EH (cell line): Measurements from ENCODE around the gene SLC35E2B.
"Not testable (repeated sequence)": the region's sequence is repeated elsewhere in the genome, so short reads cannot be mapped to it uniquely, and the experiment has no call there.

Experiments
- DNase-seq: peaks from one replicate; pipeline ENCODE4 v3.0.0-alpha.2; 2015; ENCODE audit warnings: low read depth

SLC35E2B gene

GRCh38 chr1:1674806-1675205 is 17.8 kb downstream of the SLC35E2B start:
- DNase-seq, result not testable (repeated sequence)

GRCh38 chr1:1672181-1672965 is 20.2 kb downstream of the SLC35E2B start:
- DNase-seq, result no peak

GRCh38 chr1:1671365-1672119 is 21.1 kb downstream of the SLC35E2B start:
- DNase-seq, result no peak

GRCh38 chr1:1670866-1671265 is 21.7 kb downstream of the SLC35E2B start:
- no peak for DNase-seq

- no peak for DNase-seq
These were observed 22.8 kb downstream of the SLC35E2B start for GRCh38 chr1:1669468-1670440.

- DNase-seq, result no peak
These were observed 26.1 kb downstream of the SLC35E2B start for GRCh38 chr1:1666526-1666925.

- no peak for DNase-seq
These were observed 26.8 kb downstream of the SLC35E2B start for GRCh38 chr1:1665815-1666251.

GRCh38 chr1:1664941-1665814 is 27.4 kb downstream of the SLC35E2B start:
- no peak for DNase-seq

- DNase-seq, result not testable (repeated sequence)
These were observed 28.3 kb downstream of the SLC35E2B start for GRCh38 chr1:1664318-1664717.

GRCh38 chr1:1662830-1663560 is 29.6 kb downstream of the SLC35E2B start:
- peak; percentile 27 for DNase-seq

- not testable (repeated sequence) for DNase-seq
These were observed 30.2 kb downstream of the SLC35E2B start for GRCh38 chr1:1662392-1662791.

GRCh38 chr1:1658583-1659549 is 33.7 kb downstream of the SLC35E2B start, which contains the start of gene CDK11B:
TSS of gene CDK11B (minus strand) at chr1:1659004. CDS start at chr1:1657485, 1,519 bp downstream.
- peak; percentile 99 for DNase-seq

GRCh38 chr1:1648265-1648664 is 44.3 kb downstream of the SLC35E2B start:
- DNase-seq, result not testable (repeated sequence)

- not testable (repeated sequence) for DNase-seq
These were observed 44.9 kb downstream of the SLC35E2B start for GRCh38 chr1:1647567-1648241.

GRCh38 chr1:1646326-1646725 is 46.3 kb downstream of the SLC35E2B start:
- DNase-seq, result not testable (repeated sequence)

GRCh38 chr1:1640711-1641461 is 51.7 kb downstream of the SLC35E2B start:
- not testable (repeated sequence) for DNase-seq

GRCh38 chr1:1640081-1640480 is 52.5 kb downstream of the SLC35E2B start:
- DNase-seq, result not testable (repeated sequence)

GRCh38 chr1:1639368-1639767 is 53.2 kb downstream of the SLC35E2B start:
- DNase-seq, result not testable (repeated sequence)
